Brain microvascular endothelial cell (primary cell): Measurements from ENCODE around the gene ARL4A.
"Not testable (repeated sequence)": the region's sequence is repeated elsewhere in the genome, so short reads cannot be mapped to it uniquely, and the experiment has no call there.

Experiments
- DNase-seq: peaks from one replicate; pipeline ENCODE4 v3.0.0-alpha.2; 2020
- H3K27ac ChIP-seq: fragments of 250-450 bp; sonication (Bioruptor Pico); 2 replicates; pipeline ENCODE4 v1.5.1; 2020; ENCODE audit warnings: mild to moderate bottlenecking, moderate library complexity
- H3K27me3 ChIP-seq: fragments of 250-450 bp; sonication (Bioruptor Pico); replicated peaks from 2 replicates; pipeline ENCODE4 v1.5.1; 2020; ENCODE audit warnings: mild to moderate bottlenecking
- H3K36me3 ChIP-seq: fragments of 250-450 bp; sonication (Bioruptor Pico); replicated peaks from 2 replicates; pipeline ENCODE4 v1.5.1; 2020; ENCODE audit warnings: mild to moderate bottlenecking
- H3K4me3 ChIP-seq: 2 replicates; pipeline ENCODE4 v1.5.1; 2011; ENCODE audit warnings: low read depth, mild to moderate bottlenecking, control low read depth, low read length, moderate library complexity
- in situ Hi-C: cut with HindIII; loops from 2 replicates; pipeline ENCODE4 v1.10.0; 2017; ENCODE audit warnings: low sequenced_read_pairs, low pct_ligation_motif_present
- TF ChIP-seq, protein P1 (sequence below): IDR thresholded peaks from 2 replicates; pipeline ENCODE4 v1.5.1; 2011; ENCODE audit warnings: low read depth, mild to moderate bottlenecking, moderate library complexity, low read length, control low read depth, inconsistent platforms; ENCODE audit errors: missing control alignments

The ARL4A gene

DNA sequence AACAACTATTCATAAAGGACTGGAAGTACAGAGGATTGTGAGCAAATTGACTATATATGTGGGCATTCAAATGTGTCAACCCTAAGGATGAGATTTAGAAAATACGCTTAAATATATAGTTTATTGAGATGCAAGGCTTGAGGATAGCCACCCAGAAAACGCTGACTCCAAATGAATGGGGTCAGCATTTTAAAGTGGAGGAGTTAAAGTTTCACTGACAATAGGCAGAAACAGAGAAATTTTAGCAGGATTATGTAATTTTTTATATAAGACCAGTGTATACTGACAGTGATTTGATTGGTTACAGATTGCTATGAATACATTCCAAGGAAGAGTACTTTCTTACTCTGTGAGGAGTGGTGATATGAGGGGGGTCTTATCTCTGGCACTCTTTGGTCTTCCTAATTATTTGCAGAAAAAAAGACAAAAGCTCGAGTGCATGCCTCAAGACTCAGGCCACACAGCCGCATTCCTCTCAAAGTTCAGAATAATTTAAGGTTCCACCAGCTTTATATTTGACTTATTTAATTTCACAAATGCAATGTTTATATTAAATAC, 38.6 kb upstream of the ARL4A start:
- no peak for DNase-seq
- Histone ChIP-seq H3K27ac (no peak overlapping the region), H3K4me3 (no peak overlapping the region), H3K36me3 (no peaks in the 10 kb centered on the region), H3K27me3 (no peaks in the 10 kb centered on the region)
- TF ChIP-seq, protein P1, sequence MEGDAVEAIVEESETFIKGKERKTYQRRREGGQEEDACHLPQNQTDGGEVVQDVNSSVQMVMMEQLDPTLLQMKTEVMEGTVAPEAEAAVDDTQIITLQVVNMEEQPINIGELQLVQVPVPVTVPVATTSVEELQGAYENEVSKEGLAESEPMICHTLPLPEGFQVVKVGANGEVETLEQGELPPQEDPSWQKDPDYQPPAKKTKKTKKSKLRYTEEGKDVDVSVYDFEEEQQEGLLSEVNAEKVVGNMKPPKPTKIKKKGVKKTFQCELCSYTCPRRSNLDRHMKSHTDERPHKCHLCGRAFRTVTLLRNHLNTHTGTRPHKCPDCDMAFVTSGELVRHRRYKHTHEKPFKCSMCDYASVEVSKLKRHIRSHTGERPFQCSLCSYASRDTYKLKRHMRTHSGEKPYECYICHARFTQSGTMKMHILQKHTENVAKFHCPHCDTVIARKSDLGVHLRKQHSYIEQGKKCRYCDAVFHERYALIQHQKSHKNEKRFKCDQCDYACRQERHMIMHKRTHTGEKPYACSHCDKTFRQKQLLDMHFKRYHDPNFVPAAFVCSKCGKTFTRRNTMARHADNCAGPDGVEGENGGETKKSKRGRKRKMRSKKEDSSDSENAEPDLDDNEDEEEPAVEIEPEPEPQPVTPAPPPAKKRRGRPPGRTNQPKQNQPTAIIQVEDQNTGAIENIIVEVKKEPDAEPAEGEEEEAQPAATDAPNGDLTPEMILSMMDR, result no peak
- in situ Hi-C loops, result no loop called here

DNA sequence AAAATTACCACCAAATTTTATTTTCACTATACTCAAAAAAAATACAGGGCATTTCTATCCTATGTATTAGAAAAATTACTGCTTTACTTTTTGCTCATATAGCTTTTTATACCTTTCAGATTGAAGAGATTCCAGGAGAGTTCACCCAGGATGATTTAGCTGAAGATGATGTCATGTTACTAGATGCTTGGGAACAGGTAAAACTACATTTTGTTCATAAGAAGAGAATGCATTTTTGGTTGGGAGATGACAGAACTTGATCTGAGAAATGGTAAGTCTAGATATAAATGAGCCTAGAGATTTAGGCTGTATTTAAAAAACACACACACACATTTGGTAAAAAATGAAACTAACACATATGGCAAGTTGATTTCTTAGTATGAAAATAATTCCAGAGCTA, 38.1 kb upstream of the ARL4A start:
- no peak overlapping the region for H3K4me3 ChIP-seq
- TF ChIP-seq, protein P1, result no peak
- no peaks in the 10 kb centered on the region for H3K36me3 ChIP-seq
- in situ Hi-C loops, result no loop called here
- DNase-seq, result no peak
- H3K27ac ChIP-seq, result no peak overlapping the region
- H3K27me3 ChIP-seq, result no peaks in the 10 kb centered on the region

DNA sequence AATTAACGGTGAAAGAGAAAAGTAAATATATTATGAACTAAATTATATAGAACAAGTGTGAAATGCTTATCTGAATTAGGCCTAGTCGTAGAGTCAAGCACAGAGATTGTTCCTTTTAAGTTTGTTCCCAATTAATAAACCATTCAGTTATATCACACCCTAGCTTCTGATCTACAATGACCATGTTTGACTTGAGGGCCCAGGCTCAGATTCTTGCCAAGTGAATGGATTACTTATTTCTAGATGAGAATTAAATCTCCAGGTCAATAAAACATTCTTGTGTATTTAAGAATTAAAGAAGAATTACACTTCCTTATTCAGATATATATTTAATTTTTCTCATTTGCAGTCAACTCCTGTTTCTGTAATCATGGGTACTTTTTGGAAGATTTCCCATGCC, 37.4 kb upstream of the ARL4A start:
- in situ Hi-C loops, result no loop called here
- no peak for DNase-seq
- Histone ChIP-seq H3K27me3 (no peaks in the 10 kb centered on the region), H3K4me3 (no peak overlapping the region), H3K36me3 (no peaks in the 10 kb centered on the region), H3K27ac (no peak overlapping the region)
- TF ChIP-seq, protein P1, result no peak

DNA sequence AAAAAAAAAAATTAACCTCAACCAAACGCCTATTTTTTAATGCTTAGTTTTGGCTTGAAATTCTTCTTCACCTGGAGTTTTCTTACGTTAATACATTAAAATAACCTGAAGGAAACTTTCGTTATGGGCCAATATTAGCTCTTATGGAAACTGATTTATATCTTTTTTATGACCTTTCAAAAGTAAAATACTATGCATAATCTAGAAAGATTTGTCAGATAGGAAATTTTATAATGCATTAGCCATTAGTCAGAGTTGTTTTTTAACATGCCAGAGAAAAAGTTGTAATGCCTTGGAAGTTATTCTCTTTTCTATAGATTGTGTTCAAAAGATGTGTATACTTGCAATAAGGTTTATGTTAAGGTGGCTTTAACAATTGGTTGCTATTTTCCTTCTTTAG, 34.3 kb upstream of the ARL4A start:
- Histone ChIP-seq H3K27ac (no peak overlapping the region), H3K27me3 (no peaks in the 10 kb centered on the region), H3K4me3 (no peak overlapping the region), H3K36me3 (no peaks in the 10 kb centered on the region)
- in situ Hi-C loops, result no loop called here
- TF ChIP-seq, protein P1, result no peak
- no peak for DNase-seq

DNA sequence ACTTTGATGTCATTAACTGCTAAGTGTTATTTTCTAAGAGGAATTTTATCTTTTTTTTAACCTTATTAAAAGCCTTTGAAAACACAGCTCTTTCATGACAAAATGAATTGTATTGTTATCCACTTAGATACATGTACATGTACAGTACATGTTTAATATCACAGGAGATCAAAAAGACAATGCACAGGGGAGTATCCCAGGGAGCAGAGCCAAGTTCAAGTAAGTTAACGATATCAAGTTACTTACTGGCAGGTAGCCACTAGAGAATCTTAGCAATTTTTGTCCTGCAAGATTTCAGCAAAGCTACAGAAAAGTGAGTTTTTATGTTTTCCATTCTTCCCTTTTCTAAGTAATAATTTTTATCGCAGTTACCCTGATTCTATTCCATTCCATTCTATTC, 33.9 kb upstream of the ARL4A start:
- Histone ChIP-seq H3K27ac (no peak overlapping the region), H3K36me3 (no peaks in the 10 kb centered on the region), H3K27me3 (no peaks in the 10 kb centered on the region), H3K4me3 (no peak overlapping the region)
- TF ChIP-seq, protein P1, result no peak
- no peak for DNase-seq
- in situ Hi-C loops, result no loop called here

DNA sequence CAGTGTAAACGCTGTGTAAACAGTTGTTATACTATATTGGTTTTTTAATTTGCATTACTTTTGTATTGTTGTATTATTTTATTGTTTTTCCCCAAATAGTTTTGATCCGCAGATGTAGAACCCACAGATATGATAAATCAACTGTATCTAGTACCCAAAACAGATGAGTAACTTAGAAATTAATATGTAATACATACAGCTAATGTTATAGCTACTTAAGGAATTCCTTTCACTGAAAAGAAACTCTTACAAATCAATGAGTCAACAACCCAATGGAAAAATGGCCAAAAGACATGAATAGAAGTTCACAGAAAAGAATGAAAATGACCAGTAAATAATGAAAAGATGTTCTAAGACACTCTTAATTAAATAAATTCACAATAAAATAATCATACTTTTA, 32.3 kb upstream of the ARL4A start:
- in situ Hi-C loops, result no loop called here
- DNase-seq, result no peak

DNA sequence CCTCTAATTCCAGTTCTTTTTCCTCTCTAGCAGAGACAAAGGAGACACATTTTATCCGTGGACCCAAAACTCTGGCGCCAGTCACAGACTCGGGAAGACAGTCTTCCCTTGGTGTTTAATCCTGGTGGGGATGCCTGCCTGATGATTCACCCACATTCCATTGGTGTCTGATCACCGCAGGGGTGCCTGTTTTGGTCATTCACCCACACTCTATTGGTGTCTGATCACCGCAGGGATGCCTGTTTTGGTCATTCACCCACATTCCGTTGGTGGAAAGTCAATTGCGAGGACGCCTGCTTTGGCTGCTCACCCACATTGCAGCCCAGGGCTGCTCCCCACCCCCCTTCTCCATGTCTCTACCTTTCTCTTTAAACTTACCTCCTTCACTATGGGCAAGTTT, 27.0 kb upstream of the ARL4A start:
- H3K27me3 ChIP-seq, in situ Hi-C loops, H3K4me3 ChIP-seq, H3K36me3 ChIP-seq: not testable (repeated sequence)
- H3K27ac ChIP-seq, result peak overlapping the region; percentile 27
- peak; percentile 95 for DNase-seq

More for the DNA sequence above, 32.3 kb upstream of the ARL4A start:
- Histone ChIP-seq H3K27me3 (no peaks in the 10 kb centered on the region), H3K27ac (no peak overlapping the region), H3K4me3 (no peak overlapping the region), H3K36me3 (no peaks in the 10 kb centered on the region)
- TF ChIP-seq, protein P1, result no peak

DNA sequence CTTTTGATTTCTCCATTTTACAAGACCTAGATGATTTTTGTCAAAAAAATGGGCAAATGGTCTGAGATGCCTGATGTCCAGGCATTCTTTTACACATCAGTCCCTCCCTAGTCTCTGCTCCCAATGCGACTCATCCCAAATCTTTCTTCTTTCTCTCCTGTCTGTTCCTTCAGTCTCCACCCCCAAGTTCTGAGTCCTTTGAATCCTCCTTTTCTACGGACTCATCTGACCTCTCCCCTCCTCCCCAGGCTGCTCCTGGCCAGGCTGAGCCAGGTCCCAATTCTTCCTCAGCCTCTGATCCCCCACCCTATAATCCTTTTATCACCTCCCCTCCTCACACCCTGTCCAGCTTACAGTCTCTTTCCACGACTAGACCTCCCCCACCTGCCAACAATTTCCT, 26.4 kb upstream of the ARL4A start:
- H3K36me3 ChIP-seq, in situ Hi-C loops, H3K27ac ChIP-seq, H3K4me3 ChIP-seq, DNase-seq, H3K27me3 ChIP-seq: not testable (repeated sequence)
